GM12892 (cell line): ENCODE results near the gene SV2C.
"Not testable (repeated sequence)": the region's sequence is repeated elsewhere in the genome, so short reads cannot be mapped to it uniquely, and the experiment has no call there.

ENCODE experiments used
- DNase-seq: peaks from one replicate; pipeline ENCODE4 v3.0.0; 2011; ENCODE audit not compliant: insufficient read length
- FAIRE-seq: peaks from 2 replicates; lab custom pipeline; 2011; peaks lifted over from hg19 to GRCh38; lab: Jason Lieb, UNC
- POLR2A ChIP-seq: IDR thresholded peaks from 2 replicates; pipeline ENCODE4 v1.6.1; 2011; ENCODE audit warnings: low read depth, low read length, control low read depth
- POLR2AphosphoS5 ChIP-seq: IDR thresholded peaks from 2 replicates; pipeline ENCODE4 v1.6.1; 2011; ENCODE audit warnings: low read depth, low read length, control low read depth
- TAF1 ChIP-seq: IDR thresholded peaks from 2 replicates; pipeline ENCODE4 v1.6.1; 2011; ENCODE audit warnings: low read depth, mild to moderate bottlenecking, control low read depth, low read length, borderline replicate concordance

The SV2C gene

GRCh38 chr5:76342474-76342873 is 259.3 kb downstream of the SV2C start:
- FAIRE-seq (no peak), DNase-seq (no peak)
- TF ChIP-seq POLR2A (no peak), POLR2AphosphoS5 (no peak)

- DNase-seq (no peak), FAIRE-seq (no peak)
Measured at GRCh38 chr5:76345582-76345981, 262.4 kb downstream of the SV2C start.

DNA sequence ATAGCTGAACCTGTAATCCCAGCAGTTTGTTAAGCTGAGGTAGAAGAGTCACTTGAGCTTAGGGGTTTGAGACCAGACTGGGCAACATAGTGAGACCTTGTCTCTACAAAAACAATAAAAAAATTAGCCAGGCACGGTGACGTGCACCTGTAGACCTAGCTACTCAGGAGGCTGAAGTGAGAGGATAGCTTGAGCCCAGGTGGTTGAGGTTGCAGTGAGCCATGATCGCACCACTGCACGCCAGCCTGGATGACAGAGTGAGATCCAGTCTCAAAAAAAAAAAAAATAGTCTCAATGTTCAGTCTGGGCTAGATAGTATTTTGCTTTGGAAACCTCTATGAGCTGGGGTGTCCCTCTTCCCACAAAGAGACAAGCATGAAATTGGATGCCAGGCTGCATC is 268.0 kb downstream of the SV2C start:
- FAIRE-seq, result no peak
- TF ChIP-seq TAF1 (no peak), POLR2A (no peak), POLR2AphosphoS5 (no peak)
- DNase-seq, result no peak

More at GRCh38 chr5:76345582-76345981, 262.4 kb downstream of the SV2C start:
- TF ChIP-seq POLR2A, result no peak
- no peak for TF ChIP-seq TAF1
- no peak for TF ChIP-seq POLR2AphosphoS5

DNA sequence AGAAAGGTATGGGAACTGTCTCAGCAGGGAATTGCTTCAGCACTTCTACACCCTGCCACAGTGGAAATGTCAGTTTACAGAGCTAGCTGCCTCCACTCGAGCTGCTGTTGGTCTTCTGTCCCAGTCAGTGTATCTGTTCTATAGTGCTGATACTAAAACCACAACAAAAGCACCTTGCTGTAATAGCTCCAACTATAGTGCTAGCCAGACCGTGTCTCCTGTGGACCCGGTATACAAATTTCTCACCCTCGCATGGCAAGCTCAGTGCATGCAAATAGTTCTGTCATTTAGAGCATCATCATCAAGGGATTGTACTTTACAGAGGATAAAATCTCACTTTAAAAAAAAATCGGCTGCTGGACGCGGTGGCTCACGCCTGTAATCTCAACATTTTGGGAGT is 268.4 kb downstream of the SV2C start:
- peak; percentile 32 for DNase-seq

DNA sequence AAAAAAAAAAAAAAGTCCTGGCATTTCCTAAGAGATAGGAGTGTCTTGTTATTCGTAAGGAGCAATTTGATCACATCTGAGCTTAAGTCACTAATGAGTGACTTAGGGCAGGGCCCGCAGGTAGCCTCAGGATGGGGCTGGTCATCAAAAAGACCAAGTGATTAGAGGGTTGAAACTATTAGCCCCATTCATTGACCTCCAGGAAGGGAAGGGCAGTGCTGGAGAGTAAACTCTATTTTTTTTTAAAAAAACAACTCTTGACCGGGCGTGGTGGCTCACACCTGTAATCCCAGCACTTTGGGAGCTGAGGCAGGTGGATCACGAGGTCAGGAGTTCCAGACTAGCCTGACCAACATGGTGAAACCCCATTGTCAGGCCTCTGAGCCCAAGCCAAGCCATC is 273.7 kb downstream of the SV2C start:
- FAIRE-seq (no peak), DNase-seq (no peak)
- TF ChIP-seq POLR2AphosphoS5 (no peak), TAF1 (no peak), POLR2A (no peak)

More for the DNA sequence above, 268.4 kb downstream of the SV2C start:
- TF ChIP-seq TAF1, result no peak
- TF ChIP-seq POLR2AphosphoS5, result no peak
- TF ChIP-seq POLR2A, result no peak
- FAIRE-seq, result peak; percentile 91

DNA sequence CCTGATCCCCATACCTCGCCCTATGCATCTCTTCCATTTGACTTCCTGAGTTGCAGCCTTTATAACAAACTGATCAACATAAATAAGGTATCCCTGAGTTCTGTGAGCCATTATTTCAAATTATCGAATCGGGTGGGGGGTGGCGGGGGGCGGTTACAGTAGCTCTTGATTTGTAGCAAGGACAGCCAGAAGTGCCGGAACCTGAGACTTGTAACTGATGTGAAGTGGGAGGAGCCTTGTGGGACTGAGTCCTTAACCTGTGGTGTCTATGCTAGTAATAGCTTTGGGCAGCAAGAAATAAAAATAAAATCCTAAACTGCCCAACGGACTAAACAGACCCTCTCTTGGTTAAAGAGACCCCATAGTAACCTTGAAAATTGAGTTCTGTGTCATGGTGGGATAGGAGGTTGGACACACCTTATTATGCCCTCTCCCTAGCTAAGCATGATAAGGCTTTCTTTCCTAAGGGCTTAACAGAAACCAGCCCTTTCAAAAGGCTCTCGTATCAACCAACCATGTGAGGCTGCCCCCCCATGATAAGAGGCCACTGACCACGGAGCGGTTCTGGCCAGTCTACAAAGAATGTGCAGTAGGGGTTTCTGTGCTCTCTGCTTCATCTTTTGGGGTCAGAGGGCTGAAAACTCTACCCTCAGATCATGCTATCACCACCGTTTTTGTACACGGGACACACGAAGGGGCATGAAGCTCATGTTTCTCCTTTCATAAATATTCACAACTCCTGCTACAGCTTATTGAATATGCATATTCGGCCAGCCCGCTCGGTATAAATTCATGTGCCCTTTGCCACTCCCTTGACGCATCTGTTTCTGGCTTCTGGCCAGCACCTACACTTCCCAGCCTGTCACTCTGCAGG is 280.4 kb downstream of the SV2C start:
- no peak for DNase-seq
- no peak for FAIRE-seq
- TF ChIP-seq TAF1 (no peak), POLR2A (no peak), POLR2AphosphoS5 (no peak)

GRCh38 chr5:76364226-76364589 is 281.0 kb downstream of the SV2C start:
- TF ChIP-seq TAF1 (no peak), POLR2AphosphoS5 (no peak), POLR2A (no peak)
- DNase-seq, result no peak
- FAIRE-seq, result no peak

DNA sequence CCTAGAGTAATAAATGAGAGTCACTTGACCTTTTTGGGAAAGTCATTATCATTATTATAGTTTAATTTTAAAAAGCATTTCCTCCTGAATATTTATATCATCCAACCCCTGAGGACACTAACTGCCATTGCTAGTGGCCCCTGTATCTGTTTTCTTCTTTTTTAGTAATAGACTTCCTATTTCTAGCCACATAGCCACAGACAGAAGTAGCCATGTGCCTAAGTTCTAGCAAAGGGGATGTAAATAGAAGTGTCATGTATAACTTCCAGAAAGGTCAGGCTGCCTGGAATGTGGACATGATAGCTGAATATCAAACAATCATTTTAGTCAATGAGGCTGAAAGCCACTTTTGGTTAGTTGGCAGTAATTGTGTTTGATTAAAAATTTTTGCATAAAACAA is 282.4 kb downstream of the SV2C start:
- no peak for TF ChIP-seq POLR2AphosphoS5
- no peak for TF ChIP-seq POLR2A
- TF ChIP-seq TAF1, result no peak
- DNase-seq, result no peak
- no peak for FAIRE-seq

DNA sequence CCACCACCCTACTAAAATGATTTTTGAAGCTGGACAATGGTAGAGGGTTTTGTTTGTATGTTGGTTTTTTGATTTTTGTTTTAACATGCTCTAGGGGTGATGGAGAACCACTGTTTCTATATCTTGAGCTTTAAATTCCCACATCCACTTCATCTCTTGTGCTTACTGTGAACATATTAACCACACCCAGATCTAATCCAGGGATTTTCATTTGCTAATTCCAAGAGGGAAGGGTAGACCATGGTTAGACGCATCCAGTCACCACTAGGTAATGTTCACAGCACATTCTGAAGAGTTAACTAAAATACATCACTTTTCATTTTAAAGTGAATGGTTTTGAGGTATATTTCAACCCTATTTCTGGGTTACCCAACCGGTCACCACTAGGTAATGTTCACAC is 283.4 kb downstream of the SV2C start:
- FAIRE-seq, result no peak
- TF ChIP-seq POLR2A (no peak), TAF1 (no peak), POLR2AphosphoS5 (no peak)
- no peak for DNase-seq

- peak; percentile 84 for FAIRE-seq
- no peak for TF ChIP-seq POLR2AphosphoS5
- TF ChIP-seq TAF1, result no peak
- no peak for TF ChIP-seq POLR2A
- no peak for DNase-seq
Measured at GRCh38 chr5:76367623-76368371, 284.6 kb downstream of the SV2C start.

GRCh38 chr5:76368941-76369340 is 285.8 kb downstream of the SV2C start:
- TF ChIP-seq POLR2A (no peak), TAF1 (no peak), POLR2AphosphoS5 (no peak)
- no peak for DNase-seq
- FAIRE-seq, result no peak

- FAIRE-seq, DNase-seq: not testable (repeated sequence)
Measured at GRCh38 chr5:76369668-76370067, 286.5 kb downstream of the SV2C start.

DNA sequence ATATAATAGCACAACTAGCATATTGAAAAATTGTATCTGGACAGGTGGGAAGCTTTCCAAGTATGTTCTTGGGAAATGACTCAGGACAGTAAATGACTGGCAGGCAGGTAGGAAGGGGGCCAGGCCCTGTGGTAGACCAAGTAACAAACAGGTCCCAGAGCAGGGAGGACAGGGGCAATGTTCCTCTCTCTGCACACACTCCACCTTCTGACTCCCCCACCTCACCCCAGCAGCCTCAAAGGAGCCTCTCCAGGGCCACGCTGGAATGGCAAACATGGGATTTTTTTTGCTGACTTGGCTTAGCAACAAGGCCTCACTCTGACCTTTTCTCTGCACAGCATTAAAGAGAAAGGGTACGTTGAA is 288.8 kb downstream of the SV2C start:
- FAIRE-seq, result no peak
- TF ChIP-seq POLR2AphosphoS5, result no peak
- no peak for TF ChIP-seq POLR2A
- no peak for TF ChIP-seq TAF1
- DNase-seq, result no peak
